Measurements from ENCODE around the gene CAPN3. TPM values are rescaled to one million over a fixed set of nuclear protein-coding genes. Genes with fewer than 3 reads are reported as not detected.

Gene CAPN3
- total and polyA plus RNA-seq, 2 experiments from 2014 or later, result 0.84 to 1.1 TPM

- DNase-seq (ENCODE audit: low spot score), result no peak
- Mint-ChIP-seq H3K27ac (no peak overlapping the region), H3K9me3 (peaks cover 8% of the 10 kb centered on the region), H3K4me3 (no peak overlapping the region), H3K4me1 (peaks cover 24% of the 10 kb centered on the region), H3K36me3 (ENCODE audit: low read depth) (peaks cover 2% of the 10 kb centered on the region; the same call in 2 of the 3 replicates), H3K27me3 (ENCODE audit: insufficient read depth, low read depth, poor library complexity) (peaks cover 10% of the 10 kb centered on the region)
- peaks cover 31% of the 10 kb centered on the region for H3K9me2 ChIP-seq (ENCODE audit: insufficient read depth)
- ATAC-seq, result peak; percentile 51
- no peaks in the 10 kb centered on the region; the same call in 1 of the 2 replicates for H3K36me3 ChIP-seq (ENCODE audit: insufficient read depth)
- no peaks in the 10 kb centered on the region for H3K79me2 ChIP-seq (replicated peaks; ENCODE audit: insufficient read depth)
- peaks cover 24% of the 10 kb centered on the region for H3K4me1 ChIP-seq (ENCODE audit: insufficient read depth)
- H4K20me1 ChIP-seq (replicated peaks; ENCODE audit: insufficient read depth), result no peaks in the 10 kb centered on the region
- H3F3A ChIP-seq (replicated peaks; ENCODE audit: low read depth), result no peaks in the 10 kb centered on the region
- 0 out of 2 replicates have a peak overlapping the region, but pooled peaks have one; percentile 36 for H3K4me2 ChIP-seq
- TF ChIP-seq EZH2phosphoT487 (IDR thresholded peaks at IDR 0.05; ENCODE audit: unreplicated experiment), result no peak
- TF ChIP-seq REST (IDR thresholded peaks at IDR 0.05; ENCODE audit: unreplicated experiment), result no peak
- no peak for TF ChIP-seq NANOG (IDR thresholded peaks at IDR 0.05; ENCODE audit: borderline replicate concordance)
- TF ChIP-seq JUNB (IDR thresholded peaks at IDR 0.05; ENCODE audit: unreplicated experiment), result no peak
- no peak for TF ChIP-seq STAT1 (IDR thresholded peaks at IDR 0.05; ENCODE audit: unreplicated experiment)
- no peak for TF ChIP-seq CREB1 (CRISPR knock-in tag; IDR thresholded peaks at IDR 0.05; ENCODE audit: low read depth)
- TF ChIP-seq ZNF114 (CRISPR knock-in tag; IDR thresholded peaks at IDR 0.05), result no peak
- no peak for TF ChIP-seq ETS1 (IDR thresholded peaks at IDR 0.05)
- no peak for TF ChIP-seq CTCF (conservative IDR thresholded peaks at IDR 0.05; ENCODE audit: low read depth in 2 of 2)
- no peak for TF ChIP-seq EZH2 (IDR thresholded peaks at IDR 0.05; ENCODE audit: low read depth, unreplicated experiment)
- no peak for TF ChIP-seq ZNF462 (CRISPR knock-in tag; IDR thresholded peaks at IDR 0.05)
- TF ChIP-seq ZNF331 (CRISPR knock-in tag; IDR thresholded peaks at IDR 0.05; ENCODE audit: low read depth), result no peak
- no peak for TF ChIP-seq POLR2AphosphoS5 (IDR thresholded peaks at IDR 0.05; ENCODE audit: low read depth)
- H2AFZ ChIP-seq, result no peak overlapping the region
- H3K27ac ChIP-seq (ENCODE audit: low read depth), result no peak overlapping the region
- H3K27me3 ChIP-seq (ENCODE audit: insufficient read depth), result no peaks in the 10 kb centered on the region
- H3K4me3 ChIP-seq, result no peak overlapping the region
Observed at GRCh38 chr15:42363942-42364341, 4.6 kb downstream of the CAPN3 start.

All from GM23338 (cell line).